Ishikawa (cell line): ENCODE data around the gene MVD.

Source experiments
- CEBPB ChIP-seq: IDR thresholded peaks from 2 replicates; pipeline ENCODE4 v1.6.1; 2012
- EGR1 ChIP-seq: IDR thresholded peaks from 2 replicates; pipeline ENCODE4 v1.6.1; 2012
- EP300 ChIP-seq: IDR thresholded peaks from 2 replicates; pipeline ENCODE4 v1.6.1; 2012; ENCODE audit warnings: borderline replicate concordance
- RAD21 ChIP-seq: IDR thresholded peaks from 2 replicates; pipeline ENCODE4 v1.6.1; 2012; ENCODE audit warnings: low read depth
- TEAD4 ChIP-seq: IDR thresholded peaks from 2 replicates; pipeline ENCODE4 v1.6.1; 2012
- TF ChIP-seq, protein P1 (sequence below): IDR thresholded peaks from 2 replicates; pipeline ENCODE4 v1.6.1; 2012; ENCODE audit warnings: low read depth, mild to moderate bottlenecking

DNA sequence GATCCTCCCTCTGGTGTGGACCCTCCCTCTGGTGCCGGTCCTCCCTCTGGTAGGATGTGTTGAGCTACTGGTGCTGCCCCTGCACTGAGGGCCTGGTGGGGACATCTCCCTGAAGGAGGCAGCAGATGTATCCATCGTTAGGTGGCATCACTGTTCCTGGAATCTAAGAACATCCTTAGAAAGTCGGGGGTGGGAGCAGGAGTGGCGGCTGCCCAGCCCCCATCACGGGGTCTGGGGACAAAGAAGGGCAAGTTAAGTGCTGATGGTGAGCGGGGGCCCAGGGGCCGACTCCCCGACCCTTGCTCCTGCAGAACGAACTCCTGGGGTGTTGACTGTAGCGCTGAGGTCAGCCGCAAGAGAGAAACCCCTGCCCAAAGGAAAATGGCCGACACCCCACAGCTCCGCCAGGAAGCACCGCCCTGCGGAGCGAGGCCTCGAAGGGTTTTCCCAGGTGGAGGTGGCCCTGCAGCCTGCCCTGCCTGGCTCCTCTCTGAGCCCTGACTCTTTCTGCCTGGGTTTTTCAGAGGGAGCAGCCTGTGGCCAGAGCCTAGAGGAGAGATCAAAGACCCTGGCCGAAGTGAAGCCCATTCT is 49.0 kb upstream of the MVD start:
- TF ChIP-seq EP300 (no peak), CEBPB (no peak), RAD21 (no peak), EGR1 (no peak), TEAD4 (no peak)
- TF ChIP-seq, protein P1, sequence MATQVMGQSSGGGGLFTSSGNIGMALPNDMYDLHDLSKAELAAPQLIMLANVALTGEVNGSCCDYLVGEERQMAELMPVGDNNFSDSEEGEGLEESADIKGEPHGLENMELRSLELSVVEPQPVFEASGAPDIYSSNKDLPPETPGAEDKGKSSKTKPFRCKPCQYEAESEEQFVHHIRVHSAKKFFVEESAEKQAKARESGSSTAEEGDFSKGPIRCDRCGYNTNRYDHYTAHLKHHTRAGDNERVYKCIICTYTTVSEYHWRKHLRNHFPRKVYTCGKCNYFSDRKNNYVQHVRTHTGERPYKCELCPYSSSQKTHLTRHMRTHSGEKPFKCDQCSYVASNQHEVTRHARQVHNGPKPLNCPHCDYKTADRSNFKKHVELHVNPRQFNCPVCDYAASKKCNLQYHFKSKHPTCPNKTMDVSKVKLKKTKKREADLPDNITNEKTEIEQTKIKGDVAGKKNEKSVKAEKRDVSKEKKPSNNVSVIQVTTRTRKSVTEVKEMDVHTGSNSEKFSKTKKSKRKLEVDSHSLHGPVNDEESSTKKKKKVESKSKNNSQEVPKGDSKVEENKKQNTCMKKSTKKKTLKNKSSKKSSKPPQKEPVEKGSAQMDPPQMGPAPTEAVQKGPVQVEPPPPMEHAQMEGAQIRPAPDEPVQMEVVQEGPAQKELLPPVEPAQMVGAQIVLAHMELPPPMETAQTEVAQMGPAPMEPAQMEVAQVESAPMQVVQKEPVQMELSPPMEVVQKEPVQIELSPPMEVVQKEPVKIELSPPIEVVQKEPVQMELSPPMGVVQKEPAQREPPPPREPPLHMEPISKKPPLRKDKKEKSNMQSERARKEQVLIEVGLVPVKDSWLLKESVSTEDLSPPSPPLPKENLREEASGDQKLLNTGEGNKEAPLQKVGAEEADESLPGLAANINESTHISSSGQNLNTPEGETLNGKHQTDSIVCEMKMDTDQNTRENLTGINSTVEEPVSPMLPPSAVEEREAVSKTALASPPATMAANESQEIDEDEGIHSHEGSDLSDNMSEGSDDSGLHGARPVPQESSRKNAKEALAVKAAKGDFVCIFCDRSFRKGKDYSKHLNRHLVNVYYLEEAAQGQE = no peak
